ENCODE measurements around the gene DOCK2. TPM values are rescaled to one million over a fixed set of nuclear protein-coding genes. Genes with fewer than 3 reads are reported as not detected.

Gene DOCK2
- total RNA-seq, 4 donors from 2014 or later, result 0.32 to 5.3 (median 2.7) TPM

DNA sequence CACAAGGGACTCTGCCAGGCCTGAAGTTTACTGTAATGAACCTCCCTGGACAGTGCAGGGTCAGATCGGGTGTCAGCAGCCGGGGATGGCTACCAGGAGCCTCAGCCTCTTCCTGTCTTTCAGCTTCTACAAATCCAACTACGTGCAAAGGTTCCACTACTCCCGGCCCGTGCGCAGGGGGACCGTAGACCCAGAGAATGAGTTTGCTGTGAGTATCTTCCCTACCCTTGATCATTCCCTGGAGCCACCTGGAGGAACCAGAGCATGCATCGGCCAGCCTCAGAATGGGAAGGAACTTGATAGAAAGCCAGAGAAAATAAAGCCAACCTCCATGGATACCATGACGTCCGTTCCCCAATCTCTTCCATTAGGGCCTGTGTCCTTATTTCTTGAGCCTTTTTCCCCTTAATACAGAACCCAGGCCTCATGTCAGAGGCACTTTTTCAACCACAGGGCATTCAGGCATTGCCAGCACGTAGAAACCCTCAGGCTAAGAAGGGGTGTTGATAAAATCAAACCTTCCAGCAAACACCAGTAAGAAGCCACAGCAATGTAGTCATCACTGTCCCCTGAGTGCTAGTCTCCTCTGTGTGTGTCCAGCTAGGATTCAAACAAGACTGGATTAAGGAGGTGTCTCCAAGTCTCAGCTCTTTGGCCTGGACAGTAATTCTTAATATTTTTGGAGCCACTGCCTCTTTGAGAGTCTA, 419.6 kb downstream of the DOCK2 start:
- no peak for ATAC-seq
- no peaks in the 10 kb centered on the region for H3K9me3 ChIP-seq
- DNase-seq, result no peak
- H3K27me3 ChIP-seq, result no peaks in the 10 kb centered on the region
- no peaks in the 10 kb centered on the region for H3K36me3 ChIP-seq
- no peaks in the 10 kb centered on the region for H3K4me1 ChIP-seq
- in situ Hi-C loops (cut with MboI; ENCODE audit: low sequenced_read_pairs in 4 of 4), result no loop called here
- no peak overlapping the region for H3K4me3 ChIP-seq
- intact Hi-C loops (cut with DNase I; ENCODE audit: low total_unique reads), result no loop called here
- no peak for TF ChIP-seq POLR2A (IDR thresholded peaks at IDR 0.05)
- TF ChIP-seq, protein P1, sequence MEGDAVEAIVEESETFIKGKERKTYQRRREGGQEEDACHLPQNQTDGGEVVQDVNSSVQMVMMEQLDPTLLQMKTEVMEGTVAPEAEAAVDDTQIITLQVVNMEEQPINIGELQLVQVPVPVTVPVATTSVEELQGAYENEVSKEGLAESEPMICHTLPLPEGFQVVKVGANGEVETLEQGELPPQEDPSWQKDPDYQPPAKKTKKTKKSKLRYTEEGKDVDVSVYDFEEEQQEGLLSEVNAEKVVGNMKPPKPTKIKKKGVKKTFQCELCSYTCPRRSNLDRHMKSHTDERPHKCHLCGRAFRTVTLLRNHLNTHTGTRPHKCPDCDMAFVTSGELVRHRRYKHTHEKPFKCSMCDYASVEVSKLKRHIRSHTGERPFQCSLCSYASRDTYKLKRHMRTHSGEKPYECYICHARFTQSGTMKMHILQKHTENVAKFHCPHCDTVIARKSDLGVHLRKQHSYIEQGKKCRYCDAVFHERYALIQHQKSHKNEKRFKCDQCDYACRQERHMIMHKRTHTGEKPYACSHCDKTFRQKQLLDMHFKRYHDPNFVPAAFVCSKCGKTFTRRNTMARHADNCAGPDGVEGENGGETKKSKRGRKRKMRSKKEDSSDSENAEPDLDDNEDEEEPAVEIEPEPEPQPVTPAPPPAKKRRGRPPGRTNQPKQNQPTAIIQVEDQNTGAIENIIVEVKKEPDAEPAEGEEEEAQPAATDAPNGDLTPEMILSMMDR (IDR thresholded peaks at IDR 0.05 in 4 of 5, conservative IDR thresholded peaks at IDR 0.05 in 1 of 5), result no peak
- no peak overlapping the region for H3K27ac ChIP-seq

DNA sequence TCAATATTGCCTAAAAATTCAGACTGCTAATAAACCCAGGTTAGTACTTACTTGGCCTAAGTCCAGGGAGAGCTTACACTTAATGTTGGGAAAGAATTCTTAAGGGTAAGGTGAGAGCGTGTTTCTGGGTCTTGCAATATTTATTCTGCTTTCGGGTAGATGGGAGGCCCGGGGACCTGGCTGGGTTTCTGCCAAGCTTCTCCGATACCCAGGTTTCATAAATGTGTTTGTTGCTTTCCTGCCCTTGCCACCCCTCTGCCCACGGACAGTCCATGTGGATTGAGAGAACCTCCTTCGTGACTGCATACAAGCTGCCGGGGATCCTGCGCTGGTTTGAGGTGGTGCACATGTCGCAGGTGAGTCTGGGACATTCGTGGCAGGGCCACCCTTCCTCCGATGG, 420.2 kb downstream of the DOCK2 start:
- Histone ChIP-seq H3K4me3 (no peak overlapping the region), H3K9me3 (no peaks in the 10 kb centered on the region), H3K27me3 (no peaks in the 10 kb centered on the region), H3K27ac (no peak overlapping the region), H3K4me1 (no peaks in the 10 kb centered on the region), H3K36me3 (no peaks in the 10 kb centered on the region)
- no peak for ATAC-seq
- no peak for TF ChIP-seq POLR2A (IDR thresholded peaks at IDR 0.05)
- TF ChIP-seq, protein P1 (IDR thresholded peaks at IDR 0.05 in 4 of 5, conservative IDR thresholded peaks at IDR 0.05 in 1 of 5), result no peak
- in situ Hi-C loops (cut with MboI; ENCODE audit: low sequenced_read_pairs in 4 of 4) (no loop called here), intact Hi-C loops (cut with DNase I; ENCODE audit: low total_unique reads) (no loop called here)
- DNase-seq, result no peak

GRCh38 chr5:170059221-170059620, 422.1 kb downstream of the DOCK2 start:
- ATAC-seq (no peak), DNase-seq (no peak)
- Histone ChIP-seq H3K27ac (no peak overlapping the region), H3K36me3 (no peaks in the 10 kb centered on the region), H3K27me3 (no peaks in the 10 kb centered on the region), H3K4me1 (no peaks in the 10 kb centered on the region), H3K9me3 (no peaks in the 10 kb centered on the region), H3K4me3 (no peak overlapping the region)
- TF ChIP-seq, protein P1 (IDR thresholded peaks at IDR 0.05 in 4 of 5, conservative IDR thresholded peaks at IDR 0.05 in 1 of 5), result no peak
- no peak for TF ChIP-seq POLR2A (IDR thresholded peaks at IDR 0.05)
- intact Hi-C loops (cut with DNase I; ENCODE audit: low total_unique reads) (no loop called here), in situ Hi-C loops (cut with MboI; ENCODE audit: low sequenced_read_pairs in 4 of 4) (no loop called here)

DNA sequence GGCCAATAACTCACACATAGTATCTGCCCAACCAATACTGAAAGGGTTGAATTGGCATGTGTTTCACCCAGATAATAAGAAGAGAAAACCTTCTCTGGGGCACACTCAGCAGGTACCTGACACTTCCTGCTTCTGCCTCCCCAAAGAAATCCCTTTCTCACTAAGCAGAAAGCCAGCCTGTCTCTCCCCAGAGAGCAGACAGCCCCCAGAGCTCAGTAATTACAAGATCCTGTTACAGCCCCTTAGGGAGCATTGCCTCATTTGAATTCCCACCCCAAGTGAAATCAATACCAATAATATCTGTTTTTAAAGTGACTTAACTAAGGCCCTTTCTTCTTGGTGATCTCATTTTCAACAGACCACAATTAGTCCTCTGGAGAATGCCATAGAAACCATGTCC, 430.1 kb downstream of the DOCK2 start:
- TF ChIP-seq, protein P1 (IDR thresholded peaks at IDR 0.05 in 4 of 5, conservative IDR thresholded peaks at IDR 0.05 in 1 of 5), result no peak
- no peak for TF ChIP-seq POLR2A (IDR thresholded peaks at IDR 0.05)
- in situ Hi-C loops (cut with MboI; ENCODE audit: low sequenced_read_pairs in 4 of 4), result no loop called here
- Histone ChIP-seq H3K9me3 (no peaks in the 10 kb centered on the region), H3K4me1 (no peaks in the 10 kb centered on the region), H3K36me3 (no peaks in the 10 kb centered on the region), H3K4me3 (no peak overlapping the region), H3K27ac (no peak overlapping the region), H3K27me3 (no peaks in the 10 kb centered on the region)
- ATAC-seq, result no peak
- DNase-seq, result no peak
- intact Hi-C loops (cut with DNase I; ENCODE audit: low total_unique reads), result no loop called here
